ENCODE results near the gene WDR45.

Gene WDR45

GRCh38 chrX:49043220-49043986 lies 36.3 kb downstream of the WDR45 start, which contains the start of gene TFE3:
TFE3 (minus strand) TSS chrX:49043357; CDS start chrX:49043226, 131 bp downstream.
- no peak for TF ChIP-seq ZFX (IDR thresholded peaks at IDR 0.05; ENCODE audit: borderline replicate concordance)
- TF ChIP-seq, protein P1, sequence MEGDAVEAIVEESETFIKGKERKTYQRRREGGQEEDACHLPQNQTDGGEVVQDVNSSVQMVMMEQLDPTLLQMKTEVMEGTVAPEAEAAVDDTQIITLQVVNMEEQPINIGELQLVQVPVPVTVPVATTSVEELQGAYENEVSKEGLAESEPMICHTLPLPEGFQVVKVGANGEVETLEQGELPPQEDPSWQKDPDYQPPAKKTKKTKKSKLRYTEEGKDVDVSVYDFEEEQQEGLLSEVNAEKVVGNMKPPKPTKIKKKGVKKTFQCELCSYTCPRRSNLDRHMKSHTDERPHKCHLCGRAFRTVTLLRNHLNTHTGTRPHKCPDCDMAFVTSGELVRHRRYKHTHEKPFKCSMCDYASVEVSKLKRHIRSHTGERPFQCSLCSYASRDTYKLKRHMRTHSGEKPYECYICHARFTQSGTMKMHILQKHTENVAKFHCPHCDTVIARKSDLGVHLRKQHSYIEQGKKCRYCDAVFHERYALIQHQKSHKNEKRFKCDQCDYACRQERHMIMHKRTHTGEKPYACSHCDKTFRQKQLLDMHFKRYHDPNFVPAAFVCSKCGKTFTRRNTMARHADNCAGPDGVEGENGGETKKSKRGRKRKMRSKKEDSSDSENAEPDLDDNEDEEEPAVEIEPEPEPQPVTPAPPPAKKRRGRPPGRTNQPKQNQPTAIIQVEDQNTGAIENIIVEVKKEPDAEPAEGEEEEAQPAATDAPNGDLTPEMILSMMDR (IDR thresholded peaks at IDR 0.05): peak; percentile 73
- H3K27ac ChIP-seq: peak within 1 kb of the TSS; percentile 58

GRCh38 chrX:49042581-49043219 lies 37.0 kb downstream of the WDR45 start:
- TF ChIP-seq, protein P1 (IDR thresholded peaks at IDR 0.05): no peak
- no peak for TF ChIP-seq ZFX (IDR thresholded peaks at IDR 0.05; ENCODE audit: borderline replicate concordance)
- H3K27ac ChIP-seq: peak overlapping the region; percentile 58

DNA sequence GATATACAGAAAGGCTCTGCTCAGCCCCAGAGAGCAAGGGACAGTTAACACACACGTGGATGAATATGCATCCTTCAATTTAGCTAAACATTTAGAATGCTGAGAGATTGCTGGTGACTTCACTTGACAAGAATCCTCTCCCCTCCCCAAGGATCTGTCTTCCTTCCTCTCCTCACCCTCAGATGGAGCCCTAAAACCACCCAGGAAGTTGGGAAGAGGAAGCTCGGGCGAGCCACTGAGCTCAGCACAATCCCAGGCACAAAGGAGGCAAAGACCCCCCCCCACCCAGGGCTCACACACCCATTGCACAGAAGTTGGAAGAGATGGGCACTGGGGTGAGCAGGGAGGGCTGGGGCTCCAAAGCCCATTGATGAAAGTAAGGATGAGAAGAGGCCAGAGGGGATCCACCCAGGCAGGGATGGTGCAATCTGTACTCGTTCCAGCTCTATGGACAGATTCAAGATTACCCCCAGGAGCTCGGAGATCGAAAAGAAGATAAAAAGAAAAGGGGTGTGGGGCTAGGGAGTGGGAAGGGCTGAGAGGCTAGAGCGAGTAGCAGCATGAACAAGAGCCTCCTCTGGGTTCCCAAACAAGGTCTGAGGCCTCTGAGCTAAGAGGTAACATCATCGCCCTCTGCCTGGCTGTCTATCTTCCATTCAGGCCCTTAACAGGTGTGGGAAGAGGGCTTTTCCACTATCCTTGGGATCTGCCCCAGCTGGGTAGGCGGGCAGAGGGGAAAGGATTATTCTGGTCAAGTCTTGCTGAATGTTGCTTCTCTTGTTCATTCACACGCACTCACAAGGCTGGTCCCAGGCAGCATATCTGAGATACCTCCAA lies 37.7 kb downstream of the WDR45 start:
- peak overlapping the region; percentile 58; the same call in 1 of the 2 replicates for H3K27ac ChIP-seq

DNA sequence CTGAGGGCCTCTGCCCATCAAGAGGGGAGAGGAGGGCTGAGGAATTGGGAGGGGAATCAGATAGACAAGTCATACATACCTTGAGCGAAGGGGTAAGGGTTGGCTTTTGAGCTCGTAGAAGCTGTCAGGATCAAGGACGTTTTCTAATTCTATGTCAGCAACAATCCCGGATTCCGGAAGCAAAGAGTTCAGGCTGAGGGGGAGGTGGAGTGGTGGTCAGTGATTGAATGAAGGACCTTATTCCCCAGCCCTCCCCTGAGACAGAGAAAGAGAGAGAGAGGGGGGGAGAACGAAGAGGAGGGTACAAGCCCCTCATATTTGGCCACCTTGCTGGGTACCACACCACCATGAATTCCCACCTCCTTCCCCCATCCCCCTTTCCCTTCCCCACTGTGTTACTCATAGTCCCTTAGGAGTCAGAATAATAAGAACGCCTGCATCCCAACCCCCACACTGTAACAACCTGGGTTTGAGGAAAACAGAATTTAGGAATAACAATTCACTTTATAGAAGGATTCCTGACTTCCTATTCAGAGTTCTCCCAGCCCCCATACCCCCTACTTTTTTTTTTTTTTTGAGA lies 39.2 kb downstream of the WDR45 start:
- H3K27ac ChIP-seq: no peak overlapping the region
- no peak for TF ChIP-seq ZFX (IDR thresholded peaks at IDR 0.05; ENCODE audit: borderline replicate concordance)
- TF ChIP-seq, protein P1 (IDR thresholded peaks at IDR 0.05): no peak

More for the DNA sequence above, 37.7 kb downstream of the WDR45 start:
- TF ChIP-seq, protein P1 (IDR thresholded peaks at IDR 0.05): no peak
- no peak for TF ChIP-seq ZFX (IDR thresholded peaks at IDR 0.05; ENCODE audit: borderline replicate concordance)

GRCh38 chrX:49039598-49040375 lies 39.9 kb downstream of the WDR45 start:
- H3K27ac ChIP-seq: no peak overlapping the region
- TF ChIP-seq ZFX (IDR thresholded peaks at IDR 0.05; ENCODE audit: borderline replicate concordance): no peak
- TF ChIP-seq, protein P1 (IDR thresholded peaks at IDR 0.05): no peak

GRCh38 chrX:49037883-49038475 lies 41.7 kb downstream of the WDR45 start:
- TF ChIP-seq ZFX (IDR thresholded peaks at IDR 0.05; ENCODE audit: borderline replicate concordance): no peak
- TF ChIP-seq, protein P1 (IDR thresholded peaks at IDR 0.05): no peak
- no peak overlapping the region for H3K27ac ChIP-seq
